ENCODE results near the gene UBALD1.
"Not testable (repeated sequence)": the region's sequence is repeated elsewhere in the genome, so short reads cannot be mapped to it uniquely, and the experiment has no call there.

Gene UBALD1

DNA sequence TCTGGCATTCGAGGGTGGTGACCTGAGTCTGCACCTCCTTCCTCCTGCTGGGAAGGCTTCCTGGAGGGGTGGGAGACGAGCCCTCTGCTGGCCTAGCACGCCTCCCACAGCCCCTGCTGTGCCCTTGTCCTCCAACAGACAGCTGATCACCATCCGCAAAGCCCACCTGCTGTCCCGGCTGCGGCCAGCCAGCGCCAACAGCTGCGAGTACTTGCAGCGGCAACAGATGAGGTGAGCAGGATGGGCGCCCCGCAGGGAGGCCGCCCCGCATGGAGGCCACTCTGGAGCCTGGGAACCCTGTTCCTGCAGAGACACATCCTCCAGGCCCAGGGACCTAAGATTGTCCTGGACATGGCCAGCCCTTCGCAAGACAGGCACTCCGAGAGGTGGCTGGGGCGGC is 21.6 kb downstream of the UBALD1 start:
- DNase-seq, result no peak

DNA sequence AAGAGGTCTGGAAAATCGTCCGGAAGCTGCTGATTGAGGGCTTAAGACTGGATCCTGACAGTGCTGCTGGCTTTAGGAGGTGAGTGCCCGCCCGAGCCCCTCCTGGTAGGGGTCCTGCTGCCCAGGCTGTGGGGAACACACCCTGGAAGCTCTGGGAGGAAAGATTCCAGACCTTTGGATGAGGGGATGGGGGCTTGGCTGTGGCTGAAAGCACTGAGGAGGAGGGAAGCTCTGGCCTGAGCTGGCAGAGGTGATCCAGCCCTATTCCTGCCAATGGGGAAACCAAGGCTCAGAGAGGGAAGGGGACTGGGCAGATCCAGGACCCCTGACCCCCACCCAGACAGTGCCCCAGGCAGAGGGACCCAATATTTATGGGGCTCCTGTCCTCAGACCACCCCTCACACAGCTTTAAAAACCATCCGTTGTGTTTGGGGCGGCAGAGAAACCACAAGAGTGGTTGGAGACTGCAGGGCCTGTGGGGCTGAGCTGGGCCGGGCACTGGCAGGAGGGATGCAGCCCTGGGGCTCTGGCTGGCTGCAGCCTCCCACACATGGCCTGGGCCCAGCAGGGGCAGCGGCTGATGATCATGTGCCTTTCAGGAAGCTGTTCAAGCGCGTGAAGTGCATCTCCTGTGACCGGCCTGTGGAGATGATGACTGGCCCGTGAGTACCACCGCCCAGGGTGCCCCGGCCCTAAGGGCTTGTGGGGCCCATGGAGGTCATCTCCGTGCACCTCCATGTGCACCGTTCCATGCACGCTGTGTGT is 22.8 kb downstream of the UBALD1 start:
- DNase-seq, result no peak

DNA sequence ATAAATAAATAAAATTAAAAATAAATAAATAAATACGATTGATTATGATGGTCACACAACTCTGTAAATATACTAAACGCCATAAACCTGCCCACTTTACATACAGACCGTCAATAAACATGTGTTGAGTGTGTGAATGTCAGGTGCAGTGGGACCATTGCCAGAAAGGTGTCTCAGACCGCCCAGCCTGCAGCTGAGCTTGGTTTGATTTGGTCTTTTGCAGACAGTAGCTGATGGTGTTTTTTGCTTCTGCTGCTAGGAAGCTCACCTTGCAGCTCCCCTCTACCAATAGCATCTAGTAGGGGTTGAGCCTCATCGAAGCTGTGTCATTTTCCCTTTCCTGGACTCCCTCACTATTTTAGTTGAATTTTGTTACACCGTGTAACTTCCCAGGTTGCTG is 23.5 kb downstream of the UBALD1 start:
- DNase-seq, result no peak

DNA sequence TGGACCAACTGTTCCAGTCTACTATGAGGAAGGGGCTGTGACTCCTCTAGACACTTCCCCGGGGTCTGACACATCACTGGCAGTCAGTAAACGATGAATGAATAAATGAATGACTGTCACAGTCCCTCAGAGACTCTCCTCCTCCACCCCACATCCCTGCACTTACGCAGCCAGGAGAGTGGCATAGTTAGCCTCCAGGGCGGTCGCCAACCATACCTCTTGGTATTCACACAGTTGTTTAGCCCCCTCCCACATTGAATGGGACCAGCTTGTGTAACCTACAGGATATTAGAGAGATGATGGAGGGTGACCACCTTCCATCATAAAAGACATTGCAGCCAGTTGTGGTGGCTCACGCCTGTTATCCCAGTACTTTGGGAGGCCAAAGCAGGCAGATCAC is 25.7 kb downstream of the UBALD1 start:
- no peak for DNase-seq

DNA sequence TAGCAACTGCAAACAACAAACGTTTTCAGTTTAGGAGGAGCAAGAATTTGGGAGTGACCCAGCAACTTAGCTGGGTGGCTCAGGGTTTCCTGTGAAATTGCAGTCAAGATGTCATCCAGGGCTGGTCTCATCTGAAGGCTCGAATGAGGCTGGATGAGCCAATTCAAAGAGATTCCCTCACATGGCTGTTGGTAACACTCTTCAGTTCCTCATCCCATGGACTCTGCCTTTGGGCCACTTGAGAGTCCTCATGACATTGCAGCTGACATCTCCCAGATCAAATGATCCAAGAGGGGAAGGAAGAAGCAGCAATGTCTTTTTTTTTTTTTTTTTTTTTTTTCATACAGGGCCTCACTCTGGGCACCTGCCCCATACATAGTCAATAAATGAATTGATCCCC is 26.3 kb downstream of the UBALD1 start:
- no peak for DNase-seq

DNA sequence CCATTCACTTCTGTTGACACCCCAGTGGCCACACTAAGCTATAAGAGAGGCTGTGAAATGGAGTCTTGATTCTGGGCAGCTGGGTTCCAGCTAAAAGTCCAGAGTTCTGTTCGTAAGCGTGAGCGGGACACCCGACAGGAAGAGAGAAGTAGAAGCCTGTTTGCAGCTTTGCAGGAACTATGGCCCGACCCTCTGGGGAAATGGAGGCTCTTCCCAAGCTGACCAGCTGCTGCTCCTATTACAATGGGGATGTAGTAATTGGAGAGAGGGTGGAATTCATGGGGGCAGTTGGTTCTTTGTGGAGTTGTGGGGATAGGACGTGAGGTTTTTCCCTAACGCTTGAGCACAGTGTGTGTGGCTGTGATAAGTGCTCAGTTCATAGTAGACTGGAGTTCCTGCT is 28.4 kb downstream of the UBALD1 start:
- DNase-seq, result no peak

DNA sequence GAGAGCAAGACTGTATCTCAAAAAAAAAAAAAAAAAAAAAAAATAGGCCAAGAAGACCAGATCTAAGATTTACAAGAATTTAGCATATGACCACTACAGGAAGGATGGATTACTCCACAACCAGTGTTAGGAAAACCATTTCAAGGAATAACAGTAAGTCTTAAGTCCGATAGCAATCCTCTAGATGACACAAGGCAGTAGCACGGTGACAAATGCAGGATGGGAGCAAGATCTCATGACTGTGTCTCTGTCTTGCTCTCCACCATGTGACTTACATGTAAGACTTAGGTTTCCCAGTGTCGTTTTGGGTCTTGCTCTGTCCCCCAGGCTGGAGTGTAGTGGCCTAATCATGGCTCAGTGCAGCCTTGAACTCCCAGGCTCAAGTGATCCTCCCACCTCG is 30.8 kb downstream of the UBALD1 start:
- no peak for DNase-seq

DNA sequence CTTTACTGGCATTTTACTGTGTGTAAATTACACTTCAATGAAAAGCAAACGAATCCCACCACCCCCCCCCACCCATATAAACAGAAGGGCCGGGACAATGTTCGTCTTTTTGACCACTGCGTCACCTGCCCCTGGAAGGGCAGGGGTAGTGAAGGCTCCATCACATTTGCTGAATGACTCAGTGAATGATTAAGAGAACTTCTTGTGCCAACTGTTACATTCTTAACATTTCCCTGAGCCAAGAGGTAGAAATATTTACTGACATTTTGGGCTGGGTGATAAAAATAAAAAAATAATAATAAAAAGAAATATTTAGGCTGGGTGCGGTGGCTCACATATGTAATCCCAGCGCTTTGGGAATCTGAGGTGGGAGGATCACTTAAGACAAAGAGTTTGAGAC is 34.4 kb downstream of the UBALD1 start:
- DNase-seq, result no peak

DNA sequence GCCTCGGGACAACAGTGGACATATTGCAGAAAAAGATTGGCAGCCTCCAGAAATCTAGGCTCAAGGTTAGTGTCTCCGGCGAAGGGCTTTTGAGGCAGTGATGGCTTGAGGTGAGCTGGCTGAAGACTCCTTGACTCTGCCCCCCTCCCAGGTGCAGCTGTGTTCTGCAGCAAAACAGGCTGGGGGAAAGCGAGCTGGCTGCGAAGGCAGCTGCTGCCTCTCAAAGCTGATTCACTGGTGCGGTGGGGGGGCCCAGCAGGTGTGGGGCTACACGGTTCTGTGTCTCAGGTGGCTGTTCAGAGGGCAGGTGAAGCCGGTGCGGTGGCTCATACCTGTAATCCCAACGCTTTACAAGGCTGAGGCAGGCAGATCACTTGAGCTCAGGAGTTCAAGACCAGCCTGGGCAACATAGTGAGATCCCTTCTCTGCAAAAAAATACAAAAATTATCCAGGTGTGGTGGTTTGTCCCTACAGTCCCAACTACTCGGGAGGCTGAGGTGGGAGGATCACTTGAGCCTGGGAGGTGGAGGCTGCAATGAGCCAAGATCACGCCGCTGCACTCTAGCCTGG is 35.6 kb downstream of the UBALD1 start:
- DNase-seq, result no peak

DNA sequence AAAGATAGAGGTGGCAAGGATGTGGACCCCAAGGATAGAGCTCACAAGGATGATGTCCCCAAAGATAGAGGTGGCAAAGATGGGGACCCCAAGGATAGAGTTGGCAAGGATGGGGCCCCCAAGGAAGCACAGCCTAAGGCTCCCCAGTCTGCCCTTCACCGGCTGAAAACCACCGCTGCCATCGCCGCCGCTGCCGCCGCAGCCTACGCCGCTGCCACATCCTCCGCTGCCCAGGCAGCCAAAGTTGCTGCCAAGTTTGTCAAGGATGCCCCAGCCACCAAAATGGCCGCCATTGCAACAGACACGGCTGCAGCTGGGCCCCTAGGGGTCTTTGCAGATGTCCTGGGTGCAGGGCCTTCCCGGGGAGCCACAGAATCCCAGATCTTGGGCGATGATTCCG is 38.7 kb downstream of the UBALD1 start:
- no peak for DNase-seq

DNA sequence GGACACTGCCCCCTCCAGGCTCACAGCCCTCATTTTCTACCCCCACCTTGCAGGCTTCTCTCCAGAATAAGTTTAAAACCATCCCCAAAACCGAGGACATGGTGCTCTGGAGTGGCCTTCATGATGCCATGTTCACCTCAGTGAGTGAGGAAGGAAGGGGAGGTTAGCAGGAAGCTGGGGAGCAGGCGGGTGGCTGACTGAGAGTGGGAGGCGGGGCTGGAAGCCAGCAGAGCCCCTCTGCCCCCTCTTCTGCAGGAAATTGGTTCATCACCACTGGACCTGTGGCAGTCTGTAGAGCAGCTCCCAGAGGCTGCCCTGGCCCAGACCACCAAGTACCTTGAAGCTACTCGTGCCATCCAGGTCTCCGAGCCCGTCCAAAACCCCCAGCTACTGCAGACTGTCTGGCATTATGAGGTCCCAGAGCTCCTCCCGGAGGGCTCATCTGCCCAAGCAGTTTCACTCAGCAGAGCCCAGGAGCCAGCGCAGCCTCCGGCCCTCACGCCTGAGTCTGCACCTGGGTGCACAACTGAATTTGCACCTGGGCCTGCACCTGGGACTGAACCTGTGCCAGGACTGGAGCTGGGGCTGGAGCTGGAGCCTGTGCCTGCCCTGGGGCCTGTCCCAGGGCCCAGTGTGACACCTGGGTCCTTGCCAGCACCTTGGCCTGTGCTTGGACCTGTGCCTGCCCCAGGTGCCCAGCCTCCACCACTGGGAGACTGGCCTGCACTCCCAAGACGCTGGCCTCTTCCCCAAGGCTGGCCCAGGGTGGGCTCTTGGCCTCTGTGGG is 39.6 kb downstream of the UBALD1 start:
- DNase-seq, result no peak

DNA sequence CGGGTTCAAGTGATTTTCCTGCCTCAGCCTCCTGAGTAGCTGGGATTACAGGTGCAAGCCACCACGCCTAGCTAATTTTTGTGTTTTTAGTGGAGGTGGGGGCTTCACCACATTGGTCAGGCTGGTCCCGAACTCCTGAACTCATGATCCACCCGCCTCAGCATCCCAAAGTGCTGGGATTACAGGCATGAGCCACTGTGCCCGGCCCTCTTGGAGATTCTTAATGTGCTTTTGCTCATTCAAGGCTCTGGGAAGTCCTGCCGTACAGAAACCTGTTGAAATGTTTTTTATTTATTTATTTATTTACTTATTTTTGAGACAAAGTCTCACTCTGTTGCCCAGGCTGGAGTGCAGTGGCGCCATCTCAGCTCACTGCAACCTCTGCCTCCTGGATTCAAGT is 40.8 kb downstream of the UBALD1 start:
- DNase-seq, result not testable (repeated sequence)

DNA sequence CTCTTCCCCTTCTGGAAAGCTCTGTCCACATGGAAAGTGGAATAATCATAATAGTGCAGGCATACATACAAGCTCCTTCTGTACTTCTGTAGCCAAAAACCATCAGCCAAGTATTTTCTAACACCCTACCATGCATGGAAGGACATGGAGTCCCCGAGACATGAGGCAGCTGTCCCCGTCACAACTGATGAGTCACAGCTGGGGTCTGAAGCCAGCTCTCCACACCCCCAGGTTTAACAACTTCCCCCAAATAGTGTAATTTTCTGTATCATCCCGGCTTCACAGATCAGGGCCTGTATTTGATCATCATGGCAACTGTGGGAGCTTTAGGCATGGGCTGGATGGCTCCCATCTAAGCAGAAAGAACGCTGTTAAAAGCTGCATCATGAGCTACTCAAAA is 42.0 kb downstream of the UBALD1 start:
- DNase-seq, result no peak

DNA sequence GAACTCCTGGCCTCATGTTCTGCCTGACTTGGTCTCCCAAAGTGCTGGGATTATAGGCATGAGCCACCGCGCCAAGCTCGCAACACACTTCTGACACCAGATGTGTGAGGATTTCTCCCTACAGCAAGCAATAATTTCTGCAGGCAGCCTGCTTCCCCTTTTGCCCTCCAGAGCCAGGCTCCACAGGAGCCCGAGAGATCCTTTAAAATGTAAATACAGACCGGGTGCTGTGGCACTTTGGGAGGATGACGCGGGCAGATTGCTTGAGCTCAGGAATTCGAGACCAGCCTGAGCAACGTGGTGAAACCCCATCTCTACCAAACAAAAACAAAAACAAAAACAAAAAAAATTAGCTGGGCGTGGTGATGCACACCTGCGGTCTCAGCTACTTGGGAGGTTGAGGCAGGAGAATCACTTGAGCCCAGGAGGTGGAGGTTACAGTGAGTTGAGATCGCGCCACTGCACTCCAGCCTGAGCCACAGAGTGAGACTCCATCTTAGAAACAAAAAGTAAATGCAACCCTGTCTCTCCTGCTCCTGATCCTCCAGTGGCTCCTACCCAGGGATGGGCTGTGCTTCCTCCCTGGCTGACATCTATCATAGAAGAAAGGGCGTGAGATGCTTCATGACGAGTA is 43.9 kb downstream of the UBALD1 start:
- DNase-seq, result no peak

DNA sequence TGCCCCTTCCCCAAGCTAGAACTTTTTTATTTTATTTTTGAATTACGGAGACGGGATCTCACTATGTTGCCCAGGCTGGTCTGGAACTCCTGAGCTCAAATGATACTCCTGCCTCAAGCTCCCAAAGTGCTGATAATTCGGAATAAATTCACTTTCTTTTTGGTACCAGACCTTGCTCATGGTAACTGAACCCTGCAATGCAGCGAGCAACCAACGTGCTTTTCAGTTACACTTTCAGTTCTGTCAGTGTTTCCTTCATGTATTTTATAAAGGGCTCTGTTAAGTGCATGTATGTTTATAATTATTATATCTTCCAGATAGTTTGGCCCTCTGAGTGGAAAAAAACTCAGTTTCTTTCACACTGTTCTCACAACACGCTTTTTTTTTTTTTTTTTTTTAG is 44.6 kb downstream of the UBALD1 start:
- no peak for DNase-seq

DNA sequence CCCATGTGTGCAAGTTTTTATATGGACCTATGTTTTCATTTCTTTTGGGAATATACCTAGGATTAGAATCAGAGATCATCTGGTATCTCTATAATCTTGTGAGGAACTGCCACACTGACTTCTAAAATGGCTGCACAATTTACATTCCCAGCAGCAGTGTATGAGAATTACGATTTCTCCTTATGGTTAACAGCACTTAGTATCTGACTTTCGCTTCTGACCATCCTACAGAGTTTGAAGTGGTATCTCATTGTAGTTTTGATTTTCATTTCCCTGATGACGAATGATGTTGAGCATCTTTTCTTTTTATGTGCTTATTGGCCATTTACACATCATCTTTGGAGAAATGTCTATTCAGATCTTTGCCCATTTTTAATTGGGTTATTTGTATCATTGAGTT is 48.5 kb downstream of the UBALD1 start:
- no peak for DNase-seq

DNA sequence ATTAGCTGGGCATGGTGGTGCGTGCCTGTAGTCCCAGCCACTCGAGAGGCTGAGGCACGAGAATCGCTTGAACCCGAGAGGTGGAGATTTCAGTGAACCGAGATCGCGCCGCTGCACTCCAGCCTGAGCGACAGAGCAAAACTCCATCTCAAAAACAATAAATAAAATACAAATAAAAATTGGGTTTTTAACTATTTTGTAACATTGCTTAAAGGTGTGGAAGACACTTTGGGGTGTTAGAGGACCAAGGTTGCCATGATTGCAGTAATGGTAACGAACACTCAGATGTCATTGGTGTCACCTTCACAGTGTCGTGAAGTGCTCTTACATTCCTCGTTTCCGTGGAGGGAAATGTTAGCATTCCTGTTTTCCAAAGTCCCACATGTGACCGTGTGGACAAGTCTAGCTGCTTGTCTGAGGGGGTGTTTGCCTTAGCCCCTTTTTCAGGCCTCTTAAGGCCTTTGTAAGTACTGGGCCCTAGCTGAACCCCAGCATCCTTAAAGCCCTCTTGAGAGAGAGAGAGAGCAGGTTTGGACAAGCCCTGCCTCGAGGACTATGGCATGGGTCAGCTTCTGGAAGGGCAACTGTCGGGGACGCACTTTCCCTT is 49.9 kb downstream of the UBALD1 start:
- no peak for DNase-seq

DNA sequence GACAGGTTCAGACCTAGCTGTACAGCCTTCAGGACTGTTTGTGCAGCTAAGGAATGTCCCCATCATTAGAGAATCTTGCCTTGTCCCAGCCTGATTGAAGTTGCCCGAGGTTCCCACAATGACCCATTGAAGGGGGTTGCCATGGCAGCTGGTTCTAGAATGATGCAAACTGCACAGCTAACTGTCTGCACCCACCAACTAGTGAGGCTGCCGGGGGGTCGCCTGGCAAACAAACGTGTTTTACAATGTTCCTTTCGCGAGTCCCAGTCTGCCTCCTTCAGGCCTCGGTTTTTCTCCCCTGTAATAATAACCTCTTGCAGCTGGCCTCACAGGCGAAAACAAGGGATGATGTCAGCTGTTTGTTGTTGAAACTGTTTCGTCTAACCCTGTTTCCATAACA is 53.1 kb downstream of the UBALD1 start:
- DNase-seq, result no peak
